HUES48 (cell line): Measurements from ENCODE around the gene MPO.

Source experiments
- H3K27ac ChIP-seq: one replicate; pipeline ENCODE4 v1.7.0; 2013; ENCODE audit warnings: low read depth, low read length, inconsistent platforms
- H3K27me3 ChIP-seq: 2 replicates; pipeline ENCODE4 v1.6.1; 2013; ENCODE audit warnings: mild to moderate bottlenecking, low read length; ENCODE audit not compliant: control insufficient read depth, insufficient read depth
- H3K36me3 ChIP-seq: 2 replicates; pipeline ENCODE4 v1.6.1; 2013; ENCODE audit warnings: low read length; ENCODE audit not compliant: control insufficient read depth, insufficient read depth
- H3K4me1 ChIP-seq: 2 replicates; pipeline ENCODE4 v1.6.1; 2013; ENCODE audit warnings: mild to moderate bottlenecking, low read length; ENCODE audit not compliant: control insufficient read depth, insufficient read depth
- H3K4me3 ChIP-seq: 2 replicates; pipeline ENCODE4 v1.5.1; 2013; ENCODE audit warnings: mild to moderate bottlenecking, low read depth, low read length
- H3K9ac ChIP-seq: 2 replicates; pipeline ENCODE4 v1.6.1; 2013; ENCODE audit warnings: mild to moderate bottlenecking, low read depth, low read length, moderate library complexity
- H3K9me3 ChIP-seq: 2 replicates; pipeline ENCODE4 v1.6.1; 2013; ENCODE audit warnings: low read length; ENCODE audit not compliant: control insufficient read depth, insufficient read depth

MPO gene

GRCh38 chr17:58303971-58304749 is 23.4 kb upstream of the MPO start:
- Histone ChIP-seq H3K9ac (peak overlapping the region; percentile 58; the same call in 1 of the 2 replicates), H3K36me3 (no peaks in the 10 kb centered on the region), H3K9me3 (no peaks in the 10 kb centered on the region), H3K4me3 (no peak overlapping the region), H3K4me1 (peaks cover 3% of the 10 kb centered on the region; the same call in 1 of the 2 replicates), H3K27me3 (no peaks in the 10 kb centered on the region), H3K27ac (no peak overlapping the region)

- Histone ChIP-seq H3K27me3 (no peaks in the 10 kb centered on the region), H3K9me3 (no peaks in the 10 kb centered on the region), H3K4me3 (no peak overlapping the region), H3K27ac (no peak overlapping the region), H3K9ac (no peak overlapping the region), H3K4me1 (peaks cover 3% of the 10 kb centered on the region; the same call in 1 of the 2 replicates), H3K36me3 (no peaks in the 10 kb centered on the region)
Observed at GRCh38 chr17:58302919-58303585, 22.3 kb upstream of the MPO start.

- Histone ChIP-seq H3K36me3 (no peaks in the 10 kb centered on the region), H3K27ac (no peak overlapping the region), H3K9me3 (no peaks in the 10 kb centered on the region), H3K9ac (no peak overlapping the region), H3K4me3 (no peak overlapping the region), H3K27me3 (no peaks in the 10 kb centered on the region), H3K4me1 (peaks cover 3% of the 10 kb centered on the region; the same call in 1 of the 2 replicates)
Observed at GRCh38 chr17:58302171-58302918, 21.6 kb upstream of the MPO start.

- Histone ChIP-seq H3K27me3 (no peaks in the 10 kb centered on the region), H3K36me3 (no peaks in the 10 kb centered on the region), H3K9ac (no peak overlapping the region), H3K27ac (no peak overlapping the region), H3K4me3 (no peak overlapping the region), H3K9me3 (no peaks in the 10 kb centered on the region), H3K4me1 (peaks cover 3% of the 10 kb centered on the region; the same call in 1 of the 2 replicates)
Observed at GRCh38 chr17:58301504-58302150, 20.9 kb upstream of the MPO start.

- H3K4me3 ChIP-seq: no peak overlapping the region
- no peaks in the 10 kb centered on the region for H3K36me3 ChIP-seq
- no peak overlapping the region for H3K9ac ChIP-seq
- H3K27ac ChIP-seq: no peak overlapping the region
- no peaks in the 10 kb centered on the region for H3K9me3 ChIP-seq
- H3K27me3 ChIP-seq: no peaks in the 10 kb centered on the region
- H3K4me1 ChIP-seq: peaks cover 3% of the 10 kb centered on the region; the same call in 1 of the 2 replicates
Observed at GRCh38 chr17:58300336-58300735, 19.6 kb upstream of the MPO start.

- H3K27me3 ChIP-seq: no peaks in the 10 kb centered on the region
Observed at GRCh38 chr17:58294034-58294433, 13.3 kb upstream of the MPO start.

GRCh38 chr17:58291246-58291645 is 10.5 kb upstream of the MPO start:
- no peak overlapping the region for H3K9ac ChIP-seq
- H3K27me3 ChIP-seq: no peaks in the 10 kb centered on the region
- no peak overlapping the region for H3K27ac ChIP-seq
- H3K9me3 ChIP-seq: no peaks in the 10 kb centered on the region
- H3K36me3 ChIP-seq: no peaks in the 10 kb centered on the region
- no peak overlapping the region for H3K4me3 ChIP-seq
- H3K4me1 ChIP-seq: no peaks in the 10 kb centered on the region

More at GRCh38 chr17:58294034-58294433, 13.3 kb upstream of the MPO start:
- Histone ChIP-seq H3K4me1 (no peaks in the 10 kb centered on the region), H3K9ac (no peak overlapping the region), H3K36me3 (no peaks in the 10 kb centered on the region), H3K4me3 (no peak overlapping the region), H3K9me3 (no peaks in the 10 kb centered on the region), H3K27ac (no peak overlapping the region)

GRCh38 chr17:58289869-58290268 is 9.1 kb upstream of the MPO start:
- H3K9me3 ChIP-seq: no peaks in the 10 kb centered on the region
- H3K27me3 ChIP-seq: no peaks in the 10 kb centered on the region
- H3K9ac ChIP-seq: no peak overlapping the region
- H3K4me1 ChIP-seq: peaks cover 5% of the 10 kb centered on the region
- no peaks in the 10 kb centered on the region for H3K36me3 ChIP-seq
- no peak overlapping the region for H3K27ac ChIP-seq
- no peak overlapping the region for H3K4me3 ChIP-seq

GRCh38 chr17:58285422-58285810 is 4.7 kb upstream of the MPO start:
- Histone ChIP-seq H3K4me3 (no peak overlapping the region), H3K36me3 (no peaks in the 10 kb centered on the region), H3K27ac (no peak overlapping the region), H3K4me1 (peaks cover 11% of the 10 kb centered on the region), H3K9ac (no peak overlapping the region), H3K9me3 (no peaks in the 10 kb centered on the region), H3K27me3 (no peaks in the 10 kb centered on the region; the same call in 1 of the 2 replicates)

- no peaks in the 10 kb centered on the region for H3K36me3 ChIP-seq
- H3K4me1 ChIP-seq: peaks cover 11% of the 10 kb centered on the region
- H3K9ac ChIP-seq: no peak overlapping the region
- no peaks in the 10 kb centered on the region; the same call in 1 of the 2 replicates for H3K27me3 ChIP-seq
- no peaks in the 10 kb centered on the region for H3K9me3 ChIP-seq
- peak overlapping the region; percentile 40 for H3K27ac ChIP-seq
- H3K4me3 ChIP-seq: no peak overlapping the region
Observed at GRCh38 chr17:58284613-58285421, 4.1 kb upstream of the MPO start.
